HCT116 (cell line): Measurements from ENCODE around the gene MYL5. TPM values are rescaled to one million over a fixed set of nuclear protein-coding genes. Genes with fewer than 3 reads are reported as not detected.

Source experiments
- ATAC-seq: fragments of 200-7000 bp; cut with Tn5 transposase; 2 replicates; pipeline ENCODE4 v1.9.1; 2020; ENCODE audit warnings: mild to moderate bottlenecking, moderate library complexity
- BruUV-seq: library from RNA; stranded (reverse); fragments of 400-500 nt; replicated peaks from 2 replicates; lab custom pipeline; 2021; lab: Mats Ljungman, UMichigan
- CTCF ChIA-PET: fragments of 300-600 bp; sonication (Branson Sonifier 250); formaldehyde crosslinking; loops from one replicate; lab custom pipeline; 2021; ENCODE audit warnings: antibody characterized with exemption; lab: Charles Lee
- POLR2A ChIA-PET: fragments of 300-600, 350-600 bp; sonication (Branson Sonifier 250); formaldehyde crosslinking; loops from one replicate; lab custom pipeline; 2021; ENCODE audit warnings: antibody characterized with exemption; lab: Charles Lee
- RAD21 ChIA-PET, 2 experiments: fragments of 300-600 bp; sonication (Branson Sonifier 250); formaldehyde crosslinking; loops; one replicate each; lab custom pipeline; 2023; ENCODE audit warnings: low total read pairs in 2 of 2; ENCODE audit not compliant: uncharacterized antibody in 2 of 2, unreplicated experiment in 2 of 2, low non-redundant PET in 1 of 2; lab: Charles Lee
- DNase-seq: peaks from one replicate; pipeline ENCODE4 v3.0.0-alpha.2; 2010; ENCODE audit warnings: low read depth, low spot score
- H2AFZ ChIP-seq: fragments of 200-600 bp; shearing (Covaris generic), sonication (generic); 2 replicates; pipeline ENCODE4 v1.6.1; 2017; ENCODE audit warnings: low read depth, mixed run types, mixed read lengths, antibody characterized with exemption, low read length; ENCODE audit not compliant: poor library complexity, severe bottlenecking
- H3K27ac ChIP-seq: 2 replicates; pipeline ENCODE4 v1.5.1; 2012; ENCODE audit warnings: low read depth, low read length
- H3K27me3 ChIP-seq: fragments of 200-600 bp; sonication (generic); 2 replicates; pipeline ENCODE4 v1.6.1; 2016; ENCODE audit warnings: mixed run types, low read length, mixed read lengths; ENCODE audit not compliant: insufficient read depth
- H3K36me3 ChIP-seq, 2 experiments: fragments of 200-500 bp in 1 of 2; fragments of 200-600 bp in 1 of 2; sonication (Bioruptor generic) in 1 of 2; sonication (generic) in 1 of 2; 2 replicates each; pipeline versions ENCODE4 v1.5.1 to v1.6.1; 2014 to 2016; ENCODE audit warnings: low read length in 2 of 2, inconsistent platforms in 1 of 2, mixed read lengths in 1 of 2, mixed run types in 1 of 2; ENCODE audit not compliant: insufficient read depth in 2 of 2, control insufficient read depth in 1 of 2
- H3K4me1 ChIP-seq, 2 experiments: fragments of 200-600 bp in 1 of 2; sonication (generic) in 1 of 2; 2 replicates each; pipeline versions ENCODE4 v1.5.1 to v1.6.1; 2012 to 2017; ENCODE audit warnings: low read length in 2 of 2, inconsistent platforms in 1 of 2, mild to moderate bottlenecking in 1 of 2, mixed read lengths in 1 of 2, mixed run types in 1 of 2, moderate library complexity in 1 of 2; ENCODE audit not compliant: insufficient read depth in 2 of 2, control insufficient read depth in 1 of 2
- H3K4me2 ChIP-seq: fragments of 200-600 bp; sonication (generic); 2 replicates; pipeline ENCODE4 v1.6.1; 2017; ENCODE audit warnings: mixed run types, low read length, mixed read lengths
- H3K4me3 ChIP-seq, 2 experiments: fragments of 200-600 bp in 1 of 2; sonication (generic) in 1 of 2; replicated peaks in 1 of 2; 2 replicates each; pipeline ENCODE4 v1.5.1; 2011 to 2016; ENCODE audit warnings: low read length in 2 of 2, control low read depth in 1 of 2, low read depth in 1 of 2, mild to moderate bottlenecking in 1 of 2, mixed read lengths in 1 of 2, mixed run types in 1 of 2
- H3K79me2 ChIP-seq: fragments of 200-600 bp; sonication (generic); 2 replicates; pipeline ENCODE4 v1.6.1; 2017; ENCODE audit warnings: mild to moderate bottlenecking, mixed run types, low read length, moderate library complexity, mixed read lengths; ENCODE audit not compliant: insufficient read depth
- H3K9ac ChIP-seq: fragments of 200-600 bp; sonication (generic); 2 replicates; pipeline ENCODE4 v1.6.1; 2016; ENCODE audit warnings: low read length, mixed read lengths
- H3K9me2 ChIP-seq: fragments of 200-600 bp; sonication (generic), shearing (Covaris generic); 2 replicates; pipeline ENCODE4 v1.6.1; 2017; ENCODE audit warnings: mixed run types, mild to moderate bottlenecking, moderate library complexity; ENCODE audit not compliant: insufficient read depth
- H3K9me3 ChIP-seq, 2 experiments: fragments of 200-500 bp in 1 of 2; fragments of 200-600 bp in 1 of 2; sonication (Bioruptor generic) in 1 of 2; sonication (generic) in 1 of 2; 2 replicates each; pipeline ENCODE4 v1.6.1; 2014 to 2017; ENCODE audit warnings: low read length in 2 of 2, mixed read lengths in 2 of 2, inconsistent platforms in 1 of 2, low read depth in 1 of 2, mild to moderate bottlenecking in 1 of 2, mixed run types in 1 of 2, moderate library complexity in 1 of 2; ENCODE audit not compliant: control insufficient read depth in 1 of 2, insufficient read depth in 1 of 2
- H4K20me1 ChIP-seq: fragments of 200-600 bp; sonication (generic), shearing (Covaris generic); 2 replicates; pipeline ENCODE4 v1.6.1; 2017; ENCODE audit warnings: mixed run types, mild to moderate bottlenecking, moderate library complexity; ENCODE audit not compliant: insufficient read depth
- CBX3 ChIP-seq: IDR thresholded peaks from 2 replicates; pipeline ENCODE4 v1.6.1; 2012; ENCODE audit warnings: low read depth
- CEBPB ChIP-seq: IDR thresholded peaks from 2 replicates; pipeline ENCODE4 v1.6.1; 2012; ENCODE audit warnings: low read depth
- ELF1 ChIP-seq: IDR thresholded peaks from 2 replicates; pipeline ENCODE4 v1.6.1; 2012; ENCODE audit warnings: low read depth, borderline replicate concordance
- POLR2A ChIP-seq: IDR thresholded peaks from 2 replicates; pipeline ENCODE4 v1.7.0; 2011; ENCODE audit warnings: borderline replicate concordance; ENCODE audit not compliant: insufficient read depth, insufficient read length; ENCODE audit errors: extremely low read depth
- SIN3A ChIP-seq: IDR thresholded peaks from 2 replicates; pipeline ENCODE4 v1.6.1; 2012; ENCODE audit warnings: low read depth
- SP1 ChIP-seq: IDR thresholded peaks from 2 replicates; pipeline ENCODE4 v1.6.1; 2012; ENCODE audit warnings: low read depth
- SRF ChIP-seq: IDR thresholded peaks from 2 replicates; pipeline ENCODE4 v1.6.1; 2012; ENCODE audit warnings: low read depth
- TCF7L2 ChIP-seq: IDR thresholded peaks from 2 replicates; pipeline ENCODE4 v1.7.0; 2011; ENCODE audit warnings: borderline replicate concordance, inconsistent platforms; ENCODE audit not compliant: insufficient read depth, insufficient read length; ENCODE audit errors: extremely low read depth
- YY1 ChIP-seq: IDR thresholded peaks from 2 replicates; pipeline ENCODE4 v1.6.1; 2011; ENCODE audit warnings: low read length, low read depth, moderate library complexity, mild to moderate bottlenecking; ENCODE audit not compliant: insufficient replicate concordance; ENCODE audit errors: extremely low read depth
- ZFX ChIP-seq: fragments of 450-650 bp; IDR thresholded peaks from 2 replicates; pipeline ENCODE4 v1.6.1; 2017
- ZNF274 ChIP-seq: fragments of 200-500 bp; sonication (Bioruptor generic); IDR thresholded peaks from 2 replicates; pipeline ENCODE4 v1.6.1; 2014; ENCODE audit warnings: mild to moderate bottlenecking, low read depth, low read length, inconsistent platforms
- intact Hi-C: fragments of 100-400 bp; cut with micrococcal nuclease; formaldehyde crosslinking; loops from 2 replicates; pipeline ENCODE4 v1.10.0; 2022
- total RNA-seq: library from RNA; stranded (reverse); gene quantifications from one replicate; pipeline ENCODE4 v1.2.1, GENCODE V29; 2021; ENCODE audit not compliant: unreplicated experiment
- TF ChIP-seq, protein P1 (sequence below): IDR thresholded peaks from 2 replicates; pipeline ENCODE4 v1.6.1; 2012

The MYL5 gene
- total RNA-seq, 1 experiment from 2014 or later, result 14.0 TPM

DNA sequence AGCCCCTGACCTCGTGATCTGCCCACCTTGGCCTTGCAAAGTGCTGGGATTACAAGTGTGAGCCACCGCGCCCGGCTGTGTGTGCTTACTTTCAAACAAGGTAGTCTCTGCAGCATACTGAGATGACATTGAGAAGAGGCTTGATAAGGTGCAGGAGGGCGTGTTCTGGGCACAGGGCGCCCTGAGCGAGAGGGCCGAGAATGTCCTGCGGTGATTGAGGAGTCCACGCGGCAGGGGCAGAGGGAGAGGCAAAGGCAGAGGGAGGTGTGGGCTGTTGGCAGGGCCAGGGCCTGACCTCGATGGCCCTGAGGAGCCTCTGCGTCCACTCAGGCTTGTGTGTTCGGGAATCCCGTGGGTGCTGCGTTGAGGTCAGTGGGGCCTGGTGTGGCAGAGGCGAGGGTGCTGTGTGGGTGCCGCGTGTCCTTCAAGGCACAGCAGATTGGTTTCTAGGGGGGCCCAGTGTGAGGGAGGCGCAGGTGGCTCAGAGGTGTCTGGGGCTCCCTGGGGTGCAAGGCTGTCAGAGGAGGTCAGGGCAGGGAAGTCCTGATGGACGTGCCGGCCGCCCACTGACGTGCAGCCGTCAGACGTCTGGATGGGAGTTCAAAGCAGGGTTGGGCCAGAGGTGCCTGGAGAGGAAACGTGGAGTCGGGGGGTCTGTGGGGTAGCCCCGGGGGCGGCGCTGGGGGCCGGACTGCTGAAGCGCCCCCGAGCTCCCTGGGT, 43.4 kb downstream of the MYL5 start:
- H3K9ac ChIP-seq, result no peak overlapping the region
- no peak for TF ChIP-seq ELF1
- TF ChIP-seq POLR2A, result no peak
- no peak for TF ChIP-seq CBX3
- TF ChIP-seq YY1, result no peak
- no peak for TF ChIP-seq TCF7L2
- TF ChIP-seq ZNF274, result no peak
- no peak for TF ChIP-seq SIN3A
- no peak for TF ChIP-seq ZFX
- no peak for TF ChIP-seq SP1
- TF ChIP-seq, all 23 proteins: peak for 0
- no peaks in the 10 kb centered on the region for H3K9me2 ChIP-seq
- no peaks in the 10 kb centered on the region for H3K27me3 ChIP-seq
- ATAC-seq (no peak), DNase-seq (no peak)
- peaks cover 0 to 3% of the 10 kb centered on the region in 2 experiments; a peak in 1 of 4 replicates for H3K36me3 ChIP-seq
- H3K4me3 ChIP-seq, result no peak overlapping the region
- H3K27ac ChIP-seq, result no peak overlapping the region
- CTCF ChIA-PET, result no interaction called here
- BruUV-seq, result no TSS peak
- no peaks in the 10 kb centered on the region for H3K9me3 ChIP-seq
- H4K20me1 ChIP-seq, result no peaks in the 10 kb centered on the region
- POLR2A ChIA-PET, result no interaction called here
- no peak overlapping the region for H3K4me2 ChIP-seq
- H3K79me2 ChIP-seq, result peaks cover 72% of the 10 kb centered on the region
- no peaks in the 10 kb centered on the region for H3K4me1 ChIP-seq
- RAD21 ChIA-PET, result no interaction called here
- intact Hi-C loops, result no loop called here
- no peak overlapping the region for H2AFZ ChIP-seq

DNA sequence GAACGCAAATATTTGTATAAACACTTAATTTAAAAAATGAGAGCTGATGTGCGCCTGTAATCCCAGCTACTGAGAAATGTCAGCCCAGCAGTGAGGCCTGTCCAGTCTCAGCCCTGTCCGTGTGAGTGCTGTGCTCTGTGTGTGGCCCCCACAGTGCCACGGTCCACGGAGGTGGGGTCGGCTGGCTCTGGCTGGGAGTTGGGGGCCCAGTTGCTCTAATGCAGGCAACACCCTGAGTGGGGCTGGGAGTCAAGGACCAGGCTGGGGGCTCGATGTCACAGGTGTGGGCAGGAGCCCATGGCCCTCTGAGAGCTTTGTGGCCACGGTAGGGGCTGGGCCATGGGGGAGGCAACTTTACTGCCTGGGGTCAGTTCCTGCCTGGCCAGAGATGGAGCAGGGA, 44.1 kb downstream of the MYL5 start:
- ChIA-PET RAD21 (no interaction called here), POLR2A (no interaction called here), CTCF (no interaction called here)
- H3K79me2 ChIP-seq, result peaks cover 68% of the 10 kb centered on the region
- no peak overlapping the region for H2AFZ ChIP-seq
- H3K9ac ChIP-seq, result no peak overlapping the region
- peaks cover 1 to 3% of the 10 kb centered on the region in 2 experiments; a peak in 2 of 4 replicates for H3K36me3 ChIP-seq
- H3K9me2 ChIP-seq, result no peaks in the 10 kb centered on the region
- no peak for DNase-seq
- no peaks in the 10 kb centered on the region for H3K4me1 ChIP-seq
- TF ChIP-seq, protein P1, sequence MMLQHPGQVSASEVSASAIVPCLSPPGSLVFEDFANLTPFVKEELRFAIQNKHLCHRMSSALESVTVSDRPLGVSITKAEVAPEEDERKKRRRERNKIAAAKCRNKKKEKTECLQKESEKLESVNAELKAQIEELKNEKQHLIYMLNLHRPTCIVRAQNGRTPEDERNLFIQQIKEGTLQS, result no peak
- TF ChIP-seq SRF (no peak), SIN3A (no peak), ELF1 (no peak), CEBPB (no peak)
- no peaks in the 10 kb centered on the region for H3K27me3 ChIP-seq
- no peaks in the 10 kb centered on the region for H3K9me3 ChIP-seq
- ATAC-seq, result no peak
- no TSS peak for BruUV-seq
- H3K4me3 ChIP-seq, result no peak overlapping the region
- H3K27ac ChIP-seq, result no peak overlapping the region
- intact Hi-C loops, result no loop called here
- H3K4me2 ChIP-seq, result no peak overlapping the region
- H4K20me1 ChIP-seq, result no peaks in the 10 kb centered on the region
